ENCODE data around the gene CD59.
"Not testable (repeated sequence)": the region's sequence is repeated elsewhere in the genome, so short reads cannot be mapped to it uniquely, and the experiment has no call there.

The CD59 gene

DNA sequence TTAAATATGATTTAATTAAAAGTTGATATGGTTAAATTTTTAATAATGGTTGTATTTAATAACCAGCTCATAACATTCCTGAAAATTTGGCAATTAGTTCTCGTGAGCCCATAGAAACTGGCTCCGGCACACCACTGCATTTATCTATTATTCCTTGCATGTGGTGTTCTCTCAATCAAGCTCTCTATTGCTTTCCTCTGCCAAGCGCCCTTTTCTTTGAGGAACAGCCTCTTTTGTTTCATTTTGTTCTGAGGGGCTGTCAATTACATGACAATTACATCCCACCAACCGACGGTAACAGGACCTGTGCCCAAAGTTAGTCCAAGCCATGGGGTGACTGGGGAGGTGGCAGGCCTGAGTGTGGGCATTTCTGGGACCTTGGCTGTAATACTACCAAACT, 43.7 kb downstream of the CD59 start:
- no peak for DNase-seq

DNA sequence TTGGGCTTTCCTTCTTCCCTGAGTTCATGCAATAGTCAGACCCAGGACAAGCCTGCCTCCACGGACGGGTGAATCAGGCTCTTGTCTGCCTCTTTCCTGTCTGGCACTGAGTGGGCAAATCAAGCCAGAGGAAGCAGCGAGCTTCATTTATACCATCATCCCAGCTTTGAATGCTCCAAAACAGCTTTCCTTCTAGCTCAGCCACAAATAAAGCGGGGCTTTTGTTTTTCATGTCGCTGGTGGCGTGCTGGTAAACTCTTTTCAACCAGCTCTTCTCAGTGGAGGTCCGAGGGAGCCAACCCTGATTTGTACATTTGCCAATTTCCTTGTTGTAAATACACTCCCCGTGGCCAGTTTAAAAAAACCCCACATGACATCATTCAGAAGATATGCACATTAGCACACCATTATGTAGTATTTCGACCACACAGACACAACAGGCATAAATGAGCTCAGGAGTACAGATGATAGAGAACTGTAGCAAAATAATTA, 44.2 kb downstream of the CD59 start:
- DNase-seq = no peak

DNA sequence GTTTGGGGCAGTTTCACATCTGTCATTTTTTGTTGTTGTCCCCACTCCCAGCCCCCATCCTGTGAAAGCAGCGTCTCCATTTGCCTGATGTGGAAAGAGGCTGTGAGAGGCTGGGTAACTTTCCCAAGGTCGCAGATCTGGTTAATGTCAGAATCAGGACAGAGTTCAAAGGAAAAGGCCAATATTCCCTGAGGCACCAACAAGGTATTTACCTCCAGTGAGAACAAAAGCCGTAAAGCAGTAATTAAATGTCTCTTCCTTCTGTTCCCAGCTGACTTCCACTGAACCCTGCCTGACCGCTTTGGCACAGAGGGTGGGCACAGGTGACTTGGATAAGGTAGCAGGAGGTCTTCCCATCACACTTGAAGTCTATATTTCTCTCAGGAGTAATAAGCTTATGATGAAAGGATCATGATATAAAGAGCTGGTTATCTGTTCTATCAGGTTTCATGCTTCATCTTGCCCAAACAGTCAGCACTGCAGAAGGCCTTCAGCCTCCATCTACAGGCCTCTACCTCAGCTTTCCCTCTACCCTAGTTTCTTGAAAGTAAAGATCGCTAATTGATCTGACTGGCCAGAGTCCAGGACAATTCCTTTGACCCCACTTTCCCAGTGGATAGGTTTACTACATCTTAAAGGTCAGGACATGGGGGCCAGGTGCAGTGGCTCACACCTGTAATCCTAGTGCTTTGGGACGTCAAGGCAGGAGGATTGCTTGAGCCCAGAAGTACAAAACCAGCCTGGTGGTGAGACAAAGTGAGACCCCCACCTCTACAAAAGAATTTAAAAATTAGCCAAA, 45.0 kb downstream of the CD59 start:
- no peak for DNase-seq

DNA sequence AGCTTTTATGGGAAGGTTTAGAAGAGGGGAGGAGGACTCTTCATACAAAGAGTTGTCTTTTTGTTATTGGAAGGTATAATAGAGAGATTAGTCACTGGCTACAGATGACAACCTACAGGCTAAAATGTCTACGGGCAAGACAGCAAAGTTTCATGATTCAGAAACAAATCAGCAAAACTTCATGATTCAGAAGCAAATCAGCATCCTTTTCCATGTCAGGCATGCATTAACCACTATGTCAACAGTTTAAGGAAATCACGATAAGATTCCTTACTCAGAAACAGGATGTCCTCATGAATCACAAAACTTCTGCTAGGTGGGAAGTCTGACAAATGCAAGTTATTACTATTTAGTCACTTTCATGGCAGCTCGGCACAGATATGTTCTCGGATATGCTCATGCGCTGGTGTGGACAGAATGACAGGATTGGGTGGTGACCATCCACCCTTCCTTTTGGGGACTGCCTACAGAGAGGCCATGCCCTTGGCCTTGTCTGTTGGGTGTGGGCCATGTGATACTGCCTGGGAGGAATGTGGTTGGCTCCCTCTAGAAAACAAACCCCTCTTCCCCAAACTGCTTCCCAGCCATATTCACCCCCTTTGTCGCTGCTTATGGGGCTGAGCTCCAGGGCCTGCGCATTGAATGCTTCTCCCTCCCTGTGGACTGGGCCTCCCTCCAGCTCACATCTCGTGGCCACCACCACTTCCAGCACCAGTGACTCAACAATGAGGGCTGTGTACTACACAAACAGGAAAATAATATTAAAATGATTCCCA, 45.7 kb downstream of the CD59 start:
- no peak for DNase-seq

DNA sequence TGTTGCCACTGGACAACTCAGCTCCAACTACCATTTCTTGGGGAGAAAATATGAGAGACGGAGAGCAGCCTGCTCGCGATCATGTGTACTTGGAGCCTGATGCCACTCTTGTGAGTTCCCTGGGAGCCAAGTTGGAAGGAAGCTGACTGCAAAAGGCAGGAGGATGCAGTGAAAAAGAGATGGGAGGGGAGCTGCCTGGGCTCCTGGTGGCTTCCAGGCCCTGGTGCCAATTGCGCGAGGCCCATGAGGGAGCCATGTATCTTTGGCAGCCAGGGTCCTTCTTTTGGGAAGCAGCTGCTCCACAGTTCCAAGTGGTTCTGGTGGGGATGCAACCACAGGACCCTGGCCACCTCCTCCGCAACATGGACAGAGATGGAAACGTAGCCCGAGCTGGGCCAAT, 46.7 kb downstream of the CD59 start:
- DNase-seq = no peak

DNA sequence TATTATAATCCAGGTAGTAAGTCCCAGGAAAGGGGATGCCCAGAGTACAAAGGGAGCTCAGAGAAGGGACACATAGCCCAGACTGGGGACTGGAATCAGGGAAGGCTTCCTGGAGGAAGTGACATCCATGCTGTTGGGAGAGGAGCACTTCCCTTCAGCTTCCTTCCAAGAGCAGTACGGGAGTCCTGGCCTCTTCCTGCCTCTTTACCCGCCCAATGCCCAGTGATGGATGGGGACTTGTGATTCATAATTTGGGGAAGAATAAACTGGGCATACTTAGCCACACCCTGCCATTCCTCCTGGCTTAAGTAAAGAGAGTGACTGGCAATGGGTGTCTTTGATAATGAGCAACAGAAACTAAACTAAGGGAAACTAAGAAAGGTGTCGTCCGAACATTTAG, 47.1 kb downstream of the CD59 start:
- DNase-seq = no peak

DNA sequence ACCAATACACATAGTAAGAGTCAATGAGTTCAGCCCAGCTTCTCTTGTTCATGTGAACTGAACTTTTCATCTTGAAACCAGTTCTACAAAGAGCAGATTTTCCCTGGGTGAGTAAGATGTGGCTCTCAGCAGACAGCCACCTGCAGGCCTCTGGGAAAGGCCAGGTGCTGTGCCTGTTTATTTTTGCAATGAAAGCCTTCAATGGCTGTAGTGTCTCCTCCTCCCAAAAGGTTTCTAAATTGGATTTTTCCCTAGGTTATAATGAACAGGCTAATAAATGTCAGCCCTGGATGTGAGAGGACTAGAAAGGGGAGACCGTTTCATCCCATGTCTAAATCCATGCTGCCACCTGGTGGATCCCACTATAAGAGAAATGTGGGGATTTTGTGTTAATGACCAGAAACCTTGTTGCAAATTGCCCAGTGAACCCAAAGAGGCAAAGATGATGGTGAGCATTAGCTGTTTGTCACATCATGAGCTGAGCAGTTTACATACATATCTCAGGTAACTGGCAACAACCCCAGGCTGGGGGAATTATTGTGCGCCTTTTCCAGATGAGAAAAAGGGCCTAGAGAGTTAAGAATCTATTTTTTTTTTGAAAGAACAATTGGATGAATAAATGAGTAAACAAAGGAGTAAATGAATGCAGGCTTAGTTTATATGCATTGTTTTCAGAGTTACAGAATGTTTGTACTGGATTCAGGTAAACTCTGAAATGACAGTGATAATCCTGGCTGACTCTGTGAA, 48.3 kb downstream of the CD59 start:
- DNase-seq = no peak

DNA sequence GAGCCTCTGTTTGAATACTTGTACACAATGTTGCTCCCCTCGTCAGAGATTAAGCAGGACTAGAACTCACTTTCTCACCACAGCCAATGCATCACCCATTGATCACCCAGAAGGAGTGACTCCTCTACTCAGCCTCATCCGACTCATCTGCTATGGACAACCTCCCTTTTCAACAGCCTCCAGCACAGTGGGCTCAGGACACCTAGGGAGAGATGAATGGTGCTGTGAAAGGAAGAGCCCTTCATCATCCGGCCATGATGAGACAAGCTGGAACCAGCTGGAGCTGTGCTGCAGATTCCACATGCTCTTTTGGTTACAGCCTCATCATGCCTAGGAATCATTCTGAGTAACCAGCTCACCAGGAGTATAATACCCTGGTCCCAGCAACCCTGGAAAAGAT, 51.1 kb downstream of the CD59 start:
- DNase-seq = no peak

DNA sequence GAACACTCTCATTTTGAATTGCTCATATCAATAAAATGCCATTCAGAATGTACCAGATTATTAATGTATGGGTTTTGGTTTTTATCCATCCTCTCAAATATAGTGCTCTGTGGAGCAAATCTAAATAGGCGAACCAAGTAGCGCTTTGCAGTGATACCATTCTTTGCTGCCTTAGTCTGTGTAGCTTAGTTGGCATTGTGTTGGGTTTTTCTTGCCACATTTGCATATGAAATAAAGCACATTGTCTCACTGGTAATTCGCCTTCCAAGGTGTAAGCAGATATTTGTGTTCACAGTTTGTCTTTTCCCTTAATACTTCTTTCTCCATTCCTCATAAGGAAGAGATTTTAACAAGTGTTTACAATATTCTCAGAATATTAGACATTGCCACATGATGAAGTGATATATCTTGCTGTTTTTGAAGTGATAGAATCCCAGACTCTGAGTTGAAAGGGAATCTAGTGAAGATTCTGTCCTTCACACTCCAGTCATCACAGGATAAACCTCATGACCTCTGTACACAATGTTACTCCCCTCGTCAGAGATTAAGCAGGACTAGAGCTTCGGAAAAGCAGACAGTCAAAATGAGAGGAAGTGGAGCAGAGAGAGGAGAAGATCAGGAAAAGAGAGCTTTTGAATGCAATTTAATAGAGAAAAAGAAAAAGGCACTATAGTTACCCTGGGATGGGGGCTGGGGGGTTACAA, 52.1 kb downstream of the CD59 start:
- DNase-seq = no peak

DNA sequence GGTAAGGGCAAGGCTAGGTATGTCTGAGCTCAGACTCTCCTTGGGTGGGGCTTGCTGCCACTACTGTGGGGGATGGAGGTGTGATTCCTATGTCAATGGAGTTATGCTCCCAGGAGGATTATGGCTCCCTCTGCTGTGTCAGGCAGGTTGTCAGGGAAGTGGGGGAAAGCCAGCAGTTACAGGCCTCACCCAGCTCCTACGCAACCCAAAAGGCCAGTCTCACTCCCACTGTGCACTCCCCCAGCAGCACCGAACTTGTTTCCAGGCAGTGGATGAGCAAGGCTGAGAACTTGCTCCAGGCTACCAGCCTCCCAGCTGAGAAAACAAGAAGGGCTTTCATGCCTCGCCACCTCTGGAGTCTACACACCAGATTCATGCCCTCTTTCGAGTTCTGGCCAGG, 53.8 kb downstream of the CD59 start:
- DNase-seq = no peak

DNA sequence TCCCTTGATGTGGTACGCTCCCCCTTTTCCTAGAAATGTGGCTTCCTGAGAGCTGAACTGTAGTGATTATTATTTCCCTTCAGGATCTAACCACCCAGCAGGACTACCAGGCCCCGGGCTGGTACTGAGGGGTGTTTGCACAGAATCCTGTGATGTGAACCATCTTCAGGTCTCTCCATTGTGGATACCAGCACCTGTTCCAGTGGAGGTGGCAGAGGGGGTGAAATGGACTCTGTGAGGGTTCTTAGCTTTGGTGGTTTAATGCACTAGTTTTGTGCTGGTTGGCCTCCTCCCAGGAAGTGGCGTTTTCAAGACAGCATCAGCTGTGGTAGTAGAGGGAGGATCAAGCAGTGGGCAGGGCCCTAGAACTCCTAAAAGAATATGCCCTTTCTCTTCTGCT, 54.2 kb downstream of the CD59 start:
- no peak for DNase-seq

DNA sequence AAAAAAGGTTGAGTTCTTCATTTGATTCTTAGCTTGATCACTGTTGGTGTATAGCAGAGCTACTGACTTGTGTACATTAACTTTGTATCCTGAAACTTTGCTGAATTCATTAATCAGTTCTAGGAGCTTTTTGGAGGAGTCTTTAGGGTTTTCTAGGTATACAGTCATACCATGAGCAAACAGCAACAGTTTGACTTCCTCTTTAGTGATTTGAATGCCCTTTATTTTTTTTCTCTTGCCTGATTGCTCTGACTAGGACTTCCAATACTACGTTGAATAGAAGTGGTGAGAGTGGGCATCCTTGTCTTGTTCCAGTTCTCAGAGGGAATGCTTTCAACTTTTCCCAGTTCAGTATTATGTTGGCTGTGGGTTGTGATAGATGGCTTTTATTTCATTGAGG, 57.6 kb downstream of the CD59 start:
- not testable (repeated sequence) for DNase-seq

DNA sequence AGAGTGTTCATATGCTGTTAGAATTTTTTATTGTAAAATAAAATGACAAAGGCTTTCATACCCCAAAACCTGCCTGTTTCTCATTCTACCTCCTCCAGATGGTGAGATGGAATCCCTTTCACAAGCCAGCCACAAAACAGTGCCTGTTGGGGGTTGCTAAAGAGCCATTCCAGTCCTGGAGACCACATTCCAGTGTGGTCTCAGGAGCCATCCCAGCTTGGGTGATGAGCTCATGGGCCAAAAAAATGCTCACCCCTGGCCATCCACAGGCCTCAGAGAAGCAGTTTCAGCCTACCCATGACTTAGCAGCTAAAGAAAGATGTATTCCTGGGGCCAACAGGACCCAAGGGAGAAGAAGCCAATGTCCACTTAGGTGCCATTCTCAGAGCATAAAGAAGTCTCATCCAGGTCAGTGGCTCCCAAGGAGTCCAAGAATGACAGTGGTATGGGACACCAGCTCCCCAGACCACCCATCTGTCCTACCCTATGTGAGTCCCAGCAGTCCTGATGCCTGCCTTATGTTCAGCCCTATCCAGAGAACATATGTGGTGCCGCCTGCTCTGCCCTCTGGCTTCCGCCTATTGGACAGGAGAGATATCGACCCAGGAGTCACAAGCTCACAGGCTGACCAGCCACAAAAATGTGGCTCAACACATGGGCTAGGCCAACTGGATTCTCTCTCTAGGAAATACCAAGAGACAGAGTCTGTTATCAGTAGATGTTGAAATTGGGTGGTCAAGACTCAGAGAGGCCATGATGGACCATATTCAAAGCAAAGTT, 62.0 kb downstream of the CD59 start:
- DNase-seq = no peak

DNA sequence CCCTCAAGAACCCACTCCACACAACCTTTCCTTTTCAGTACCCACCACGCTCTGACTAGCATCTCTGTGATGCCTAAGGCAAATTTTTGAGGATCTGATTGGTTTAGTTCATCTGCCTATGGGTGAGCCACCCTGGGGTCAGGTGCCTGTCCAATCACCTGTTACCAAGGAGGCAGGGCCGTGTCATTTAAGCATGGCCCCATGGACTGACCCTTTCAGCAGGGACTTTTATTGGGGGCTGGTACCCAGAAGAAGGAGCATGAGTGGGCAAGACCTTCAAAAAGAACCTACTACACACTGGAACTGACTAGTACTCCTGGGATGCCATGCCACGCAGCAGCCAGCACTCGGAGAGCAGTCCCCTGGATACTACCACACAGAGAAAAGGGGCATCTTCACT, 64.0 kb downstream of the CD59 start:
- no peak for DNase-seq

DNA sequence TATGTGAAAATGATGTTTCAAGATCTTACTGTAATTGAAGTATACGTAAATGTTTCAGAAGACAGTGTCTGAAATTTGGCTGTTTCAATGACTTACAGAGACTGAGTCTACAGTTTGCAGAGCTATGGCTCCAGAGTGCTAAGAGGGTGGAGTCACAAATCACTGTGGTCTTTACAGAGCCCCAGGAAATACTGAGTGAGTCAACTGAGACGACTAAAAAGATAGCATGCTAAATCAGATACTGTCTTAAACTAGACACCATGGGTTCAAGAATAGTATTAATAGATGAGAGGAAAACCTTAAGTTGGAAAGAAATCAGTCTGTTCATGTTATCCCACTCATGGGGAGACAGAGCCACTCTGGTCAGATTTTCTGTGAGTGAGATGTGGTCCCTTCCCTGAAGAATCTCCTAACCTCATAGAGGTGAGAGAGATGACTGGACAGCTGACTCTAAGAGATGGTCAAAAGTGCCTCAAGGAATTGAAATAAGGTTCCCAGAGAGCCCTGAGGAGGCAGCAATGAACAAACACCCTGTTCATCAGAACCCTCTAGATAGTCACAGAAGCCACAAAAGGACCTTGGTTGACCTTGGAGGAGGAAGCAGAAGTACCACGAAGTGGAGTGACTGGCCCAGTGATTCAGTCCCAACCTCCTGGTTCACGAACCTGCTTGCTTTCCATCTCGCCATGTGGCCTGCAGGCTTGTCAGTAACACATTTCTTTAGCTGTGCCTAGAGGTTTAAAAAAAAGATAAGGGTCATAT, 65.8 kb downstream of the CD59 start:
- no peak for DNase-seq

DNA sequence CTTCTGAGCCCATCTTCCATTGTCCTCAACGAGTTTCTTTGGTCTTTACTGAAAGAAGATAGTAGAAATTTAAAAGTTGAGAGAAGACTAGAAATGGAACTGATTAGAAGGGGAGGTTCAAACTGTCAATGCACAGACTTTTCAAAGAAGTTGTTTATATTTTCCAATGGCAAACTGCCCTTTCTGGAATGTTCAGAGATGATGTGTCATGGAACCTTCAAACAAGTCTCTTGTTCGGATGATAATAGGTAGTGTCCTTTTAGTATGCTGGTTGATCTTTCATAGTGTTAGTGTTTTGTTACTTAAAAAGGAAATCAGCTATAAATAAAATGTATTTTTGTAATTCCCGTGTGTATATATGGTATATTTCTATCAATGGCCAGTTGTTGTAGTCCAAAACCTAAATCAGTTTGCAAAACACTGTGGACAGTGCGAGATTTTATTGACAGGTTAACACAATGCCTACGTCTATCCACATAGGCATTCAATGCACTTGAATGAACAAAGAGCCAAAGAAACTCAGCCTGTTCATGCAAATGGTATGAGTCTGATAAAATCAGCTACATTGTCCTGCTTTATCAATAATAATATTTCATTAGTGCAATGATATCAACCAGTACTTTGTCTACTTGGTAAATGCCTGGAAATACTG, 66.5 kb downstream of the CD59 start:
- no peak for DNase-seq

DNA sequence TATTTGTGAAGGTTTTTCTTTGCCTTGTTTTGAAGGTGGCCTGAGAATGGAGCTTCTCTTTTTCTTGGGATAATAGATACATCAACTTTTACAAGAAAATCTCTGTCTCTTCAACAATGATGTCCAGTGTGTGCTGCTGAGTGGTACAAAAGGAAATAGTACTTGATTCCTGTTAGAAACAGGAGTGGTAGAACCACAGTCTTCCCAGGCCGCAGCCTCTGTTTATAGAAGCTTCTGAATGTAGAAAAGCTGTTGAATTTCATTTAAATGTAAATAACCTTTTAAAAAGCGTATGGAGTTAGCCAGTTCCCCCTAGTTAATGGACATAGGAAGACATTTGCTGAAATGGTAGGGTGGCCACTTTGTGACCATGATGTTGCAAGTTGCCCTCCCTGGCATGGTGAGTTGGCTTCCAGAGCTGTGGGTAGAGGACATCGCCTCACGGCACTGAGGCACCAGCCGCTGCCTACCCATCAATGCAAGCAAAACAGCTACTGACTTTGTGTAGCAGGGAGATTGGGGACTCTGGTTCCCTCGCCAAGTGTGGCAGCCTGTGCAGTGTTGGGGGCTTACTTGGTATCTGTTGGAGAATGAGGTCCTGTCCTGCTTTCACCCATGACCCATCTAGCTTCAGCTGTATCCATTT, 67.1 kb downstream of the CD59 start:
- DNase-seq = no peak

DNA sequence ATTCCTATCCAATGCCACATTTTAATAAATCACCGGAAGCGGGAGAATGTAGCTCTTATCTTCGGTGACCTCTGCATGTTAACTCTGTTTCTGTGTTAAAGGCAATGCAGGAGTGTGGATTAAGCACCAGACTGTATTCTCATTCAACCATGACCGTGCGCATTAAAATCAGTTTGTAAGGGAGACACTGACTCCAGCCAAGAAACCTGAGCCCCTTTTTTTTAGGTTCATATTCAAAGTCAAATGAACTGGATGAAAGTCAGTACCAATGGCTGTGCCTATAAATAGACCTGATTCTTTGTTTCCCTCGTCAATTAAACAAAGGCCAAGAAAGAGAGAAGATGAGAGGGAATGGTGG, 67.8 kb downstream of the CD59 start:
- DNase-seq = no peak

DNA sequence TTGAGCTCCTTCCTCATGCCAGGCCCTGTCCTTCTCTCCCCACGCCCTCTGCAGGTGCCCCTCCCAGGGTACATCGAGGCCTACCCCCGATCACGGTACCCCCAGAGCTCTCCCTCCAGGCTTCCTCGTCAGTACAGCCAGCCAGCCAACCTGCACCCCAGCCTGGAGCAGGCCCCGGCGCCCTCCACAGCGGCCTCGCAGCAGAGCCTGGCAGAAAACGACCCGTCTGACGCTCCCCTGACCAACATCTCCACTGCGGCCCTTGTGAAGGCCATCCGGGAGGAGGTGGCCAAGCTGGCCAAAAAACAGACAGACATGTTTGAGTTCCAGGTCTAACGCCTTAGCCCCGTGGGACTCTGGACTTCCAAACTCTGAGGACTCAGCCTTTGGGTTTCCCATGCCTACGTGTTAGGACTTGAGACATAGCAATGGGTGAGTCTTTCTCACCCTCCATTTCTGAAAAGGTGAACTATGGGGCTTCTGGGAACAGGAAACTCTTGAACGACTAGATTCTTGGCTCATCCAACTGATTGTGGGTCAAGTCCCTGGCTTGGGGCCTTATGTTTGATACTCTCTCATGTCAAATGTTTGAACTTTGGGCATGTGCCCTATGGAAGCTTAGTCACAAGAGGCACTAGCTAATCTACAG, 68.3 kb downstream of the CD59 start:
- no peak for DNase-seq

Data from CD4-positive, alpha-beta T cell treated with Interleukin-4 for 4 hours (primary cell).